ENCODE results near the gene SULT4A1. TPM values are rescaled to one million over a fixed set of nuclear protein-coding genes. Genes with fewer than 3 reads are reported as not detected.

The SULT4A1 gene
- polyA plus RNA-seq, 1 donor from 2014 or later, result not detected

GRCh38 chr22:43812149-43812842 is 50.0 kb downstream of the SULT4A1 start, which contains the start of gene EFCAB6:
EFCAB6 (minus strand) TSS chr22:43812305; CDS start chr22:43782318, 29,987 bp downstream.
- Mint-ChIP-seq H3K27me3 (no peaks in the 10 kb centered on the region), H3K9me3 (no peaks in the 10 kb centered on the region), H3K4me3 (peak within 1 kb of the TSS; percentile 91 to 99 (median 96)), H3K36me3 (peaks cover 4% of the 10 kb centered on the region), H3K4me1 (peaks cover 12 to 17% (median 14%) of the 10 kb centered on the region in 3 donors), H3K27ac (peak within 1 kb of the TSS; percentile 77 to 96 (median 96))

- peaks cover 12 to 17% (median 14%) of the 10 kb centered on the region in 3 donors for H3K4me1 Mint-ChIP-seq
- no peaks in the 10 kb centered on the region for H3K27me3 Mint-ChIP-seq
- peaks cover 4% of the 10 kb centered on the region for H3K36me3 Mint-ChIP-seq
- peak overlapping the region; percentile 91 to 99 (median 96) for H3K4me3 Mint-ChIP-seq
- H3K9me3 Mint-ChIP-seq, result no peaks in the 10 kb centered on the region
- peak overlapping the region; percentile 77 to 96 (median 96) for H3K27ac Mint-ChIP-seq
Measured at GRCh38 chr22:43811777-43812148, 50.5 kb downstream of the SULT4A1 start.

DNA sequence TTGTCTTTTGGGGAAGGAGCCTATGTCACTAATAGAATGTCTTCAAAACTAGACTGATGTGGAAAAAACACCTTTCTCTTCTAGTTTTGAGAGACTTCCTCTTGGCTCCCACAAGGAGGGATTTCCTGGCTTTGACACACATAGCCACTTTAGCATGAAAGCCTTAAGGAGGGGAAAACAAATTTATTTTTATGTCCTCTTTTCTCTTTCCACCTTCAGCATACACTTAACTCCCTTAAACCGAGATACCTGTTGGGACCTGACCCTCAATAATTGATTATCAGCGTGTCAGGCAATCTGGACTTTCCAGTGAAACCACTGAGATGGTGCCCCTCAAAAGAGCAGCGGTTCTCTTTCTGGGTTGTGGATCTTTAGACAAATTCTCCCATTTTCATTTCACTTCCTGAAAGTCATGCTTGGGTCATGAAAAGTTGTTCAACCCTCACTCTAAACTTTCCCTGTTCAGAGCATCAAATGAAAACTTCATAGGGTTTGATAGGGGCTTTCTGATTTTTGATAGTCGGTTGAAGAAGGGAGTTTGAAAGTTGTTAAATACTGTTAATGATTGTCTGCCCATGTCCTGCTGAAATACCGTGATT is 59.3 kb downstream of the SULT4A1 start:
- peaks cover 22% of the 10 kb centered on the region for H3K27me3 Mint-ChIP-seq
- H3K9me3 Mint-ChIP-seq, result peaks cover 0 to 12% (median 10%) of the 10 kb centered on the region in 3 donors
- H3K36me3 Mint-ChIP-seq, result peaks cover 5% of the 10 kb centered on the region

GRCh38 chr22:43800970-43801369 is 61.3 kb downstream of the SULT4A1 start:
- no peak overlapping the region for H3K27ac Mint-ChIP-seq
- H3K36me3 Mint-ChIP-seq, result peaks cover 5% of the 10 kb centered on the region
- no peaks in the 10 kb centered on the region for H3K4me1 Mint-ChIP-seq
- H3K9me3 Mint-ChIP-seq, result peaks cover 0 to 14% (median 10%) of the 10 kb centered on the region in 3 donors
- peak overlapping the region in 1 of 4 donors; percentile 46 for H3K4me3 Mint-ChIP-seq
- H3K27me3 Mint-ChIP-seq, result peaks cover 22% of the 10 kb centered on the region

More for the DNA sequence above, 59.3 kb downstream of the SULT4A1 start:
- no peaks in the 10 kb centered on the region for H3K4me1 Mint-ChIP-seq
- no peak overlapping the region for H3K27ac Mint-ChIP-seq
- H3K4me3 Mint-ChIP-seq, result no peak overlapping the region

DNA sequence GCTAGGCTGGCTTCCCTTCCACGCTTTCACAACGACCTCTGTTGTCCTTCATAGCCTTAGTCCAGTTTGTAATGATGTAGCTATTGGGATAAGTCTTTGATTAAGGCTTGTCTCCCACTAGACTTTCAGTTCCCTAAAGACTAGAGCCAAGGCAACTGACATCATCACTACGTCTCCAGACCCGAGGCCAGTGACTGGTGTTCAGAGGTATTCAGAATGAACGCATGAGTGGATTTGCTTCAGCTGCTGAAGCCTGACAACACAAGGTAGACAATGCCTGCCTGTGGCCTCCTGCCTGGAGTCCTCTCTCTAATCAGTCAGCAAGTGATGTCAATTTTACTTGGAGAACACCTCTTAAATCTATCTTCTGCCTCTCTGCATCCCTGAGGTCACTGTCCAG is 63.8 kb downstream of the SULT4A1 start:
- Mint-ChIP-seq H3K9me3 (peaks cover 0 to 14% (median 8%) of the 10 kb centered on the region in 3 donors), H3K4me1 (no peaks in the 10 kb centered on the region), H3K4me3 (no peak overlapping the region), H3K27me3 (peaks cover 21% of the 10 kb centered on the region), H3K36me3 (peaks cover 2% of the 10 kb centered on the region), H3K27ac (no peak overlapping the region)

GRCh38 chr22:43796567-43796966 is 65.7 kb downstream of the SULT4A1 start:
- H3K27ac Mint-ChIP-seq, result no peak overlapping the region
- H3K4me3 Mint-ChIP-seq, result no peak overlapping the region
- H3K9me3 Mint-ChIP-seq, result peaks cover 0 to 14% (median 3%) of the 10 kb centered on the region in 3 donors
- H3K27me3 Mint-ChIP-seq, result peaks cover 11% of the 10 kb centered on the region
- no peaks in the 10 kb centered on the region for H3K4me1 Mint-ChIP-seq
- peaks cover 2% of the 10 kb centered on the region for H3K36me3 Mint-ChIP-seq

- Mint-ChIP-seq H3K4me3 (no peak overlapping the region), H3K36me3 (no peaks in the 10 kb centered on the region), H3K27ac (no peak overlapping the region), H3K27me3 (peaks cover 9% of the 10 kb centered on the region), H3K4me1 (no peaks in the 10 kb centered on the region), H3K9me3 (peaks cover 0 to 4% (median 2%) of the 10 kb centered on the region in 3 donors)
Measured at GRCh38 chr22:43795320-43795719, 67.0 kb downstream of the SULT4A1 start.

GRCh38 chr22:43792905-43793304 is 69.4 kb downstream of the SULT4A1 start:
- Mint-ChIP-seq H3K27me3 (peaks cover 4% of the 10 kb centered on the region), H3K4me3 (no peak overlapping the region), H3K36me3 (no peaks in the 10 kb centered on the region), H3K27ac (no peak overlapping the region), H3K4me1 (no peaks in the 10 kb centered on the region), H3K9me3 (peaks cover 0 to 5% (median 0%) of the 10 kb centered on the region in 3 donors)

DNA sequence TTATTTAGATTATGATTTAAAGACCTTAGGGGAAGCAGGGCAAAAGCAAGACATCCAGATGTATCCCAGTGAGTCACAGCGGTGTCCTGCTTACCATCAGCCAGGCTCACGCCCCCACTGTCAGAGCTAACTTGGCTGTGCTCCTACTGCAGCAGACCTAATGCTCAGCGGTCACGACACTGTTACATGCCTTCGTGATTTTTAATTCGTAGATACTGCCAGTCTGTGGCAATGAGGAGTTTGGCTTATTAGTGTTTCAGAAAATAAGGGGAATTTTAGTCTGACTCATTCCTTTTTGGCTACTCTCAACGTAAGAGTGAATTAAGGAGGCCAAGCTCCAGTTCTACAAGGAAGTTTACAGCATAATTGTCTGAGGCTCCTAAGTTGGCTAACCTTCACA is 72.9 kb downstream of the SULT4A1 start:
- no peak overlapping the region for H3K4me3 Mint-ChIP-seq
- H3K4me1 Mint-ChIP-seq, result no peaks in the 10 kb centered on the region
- no peak overlapping the region for H3K27ac Mint-ChIP-seq
- H3K36me3 Mint-ChIP-seq, result no peaks in the 10 kb centered on the region
- peaks cover 0 to 4% (median 3%) of the 10 kb centered on the region in 3 donors for H3K9me3 Mint-ChIP-seq
- H3K27me3 Mint-ChIP-seq, result no peaks in the 10 kb centered on the region

GRCh38 chr22:43783777-43784176 is 78.5 kb downstream of the SULT4A1 start:
- H3K36me3 Mint-ChIP-seq, result no peaks in the 10 kb centered on the region
- no peak overlapping the region for H3K4me3 Mint-ChIP-seq
- H3K27me3 Mint-ChIP-seq, result peaks cover 1% of the 10 kb centered on the region
- peaks cover 0 to 3% (median 3%) of the 10 kb centered on the region in 3 donors for H3K9me3 Mint-ChIP-seq
- H3K4me1 Mint-ChIP-seq, result no peaks in the 10 kb centered on the region
- H3K27ac Mint-ChIP-seq, result no peak overlapping the region

- H3K27me3 Mint-ChIP-seq, result peaks cover 1% of the 10 kb centered on the region
- H3K4me3 Mint-ChIP-seq, result no peak overlapping the region
- H3K9me3 Mint-ChIP-seq, result peaks cover 0 to 3% (median 0%) of the 10 kb centered on the region in 3 donors
Measured at GRCh38 chr22:43782448-43782847, 79.9 kb downstream of the SULT4A1 start.

DNA sequence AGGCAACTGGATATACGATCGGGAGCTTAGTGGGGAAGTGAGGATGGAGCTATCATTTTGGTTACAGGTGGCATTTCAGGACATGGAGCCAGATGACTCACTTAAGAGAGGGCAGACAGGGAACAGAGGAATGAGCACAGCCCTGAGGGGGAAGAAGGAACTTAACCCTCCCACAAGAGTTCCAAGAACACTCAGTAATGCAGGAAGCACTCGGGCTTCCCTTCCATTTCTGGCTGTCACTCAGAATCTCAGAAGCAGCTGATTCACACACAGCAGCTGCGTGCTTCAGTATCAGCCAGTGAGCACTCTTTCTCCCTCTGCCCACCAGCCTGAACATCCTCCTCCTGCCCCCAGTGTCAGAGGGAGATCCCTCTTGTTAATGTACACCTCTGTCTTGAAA is 85.0 kb downstream of the SULT4A1 start:
- Mint-ChIP-seq H3K4me3 (no peak overlapping the region), H3K36me3 (peaks cover 2% of the 10 kb centered on the region), H3K27ac (no peak overlapping the region), H3K9me3 (no peaks in the 10 kb centered on the region), H3K4me1 (no peaks in the 10 kb centered on the region), H3K27me3 (peaks cover 4% of the 10 kb centered on the region)

More at GRCh38 chr22:43782448-43782847, 79.9 kb downstream of the SULT4A1 start:
- Mint-ChIP-seq H3K27ac (no peak overlapping the region), H3K4me1 (no peaks in the 10 kb centered on the region), H3K36me3 (peaks cover 2% of the 10 kb centered on the region)

- H3K4me3 Mint-ChIP-seq, result no peak overlapping the region
- H3K36me3 Mint-ChIP-seq, result peaks cover 2% of the 10 kb centered on the region
- no peaks in the 10 kb centered on the region for H3K9me3 Mint-ChIP-seq
- H3K27me3 Mint-ChIP-seq, result peaks cover 8% of the 10 kb centered on the region
- H3K4me1 Mint-ChIP-seq, result no peaks in the 10 kb centered on the region
- peak overlapping the region in 1 of 3 donors; percentile 60 for H3K27ac Mint-ChIP-seq
Measured at GRCh38 chr22:43776081-43776670, 86.1 kb downstream of the SULT4A1 start.

All from IgD-negative memory B cell (primary cell).